KMS-11 (cell line): ENCODE results near the gene PCP4.
A peak's percentile ranks its signal among the peaks of the same experiment; 100 is the strongest.

ENCODE experiments used
- H2AFZ ChIP-seq: fragments of 200-600 bp; sonication (generic); 2 replicates; pipeline ENCODE4 v1.6.1; 2016; ENCODE audit warnings: antibody characterized with exemption, mixed run types, low read depth
- H3K27ac ChIP-seq: fragments of 200-600 bp; sonication (generic); 2 replicates; pipeline ENCODE4 v1.6.1; 2016; ENCODE audit warnings: mild to moderate bottlenecking, mixed run types
- H3K27me3 ChIP-seq: fragments of 200-600 bp; sonication (generic); 2 replicates; pipeline ENCODE4 v1.6.1; 2017; ENCODE audit warnings: mild to moderate bottlenecking, low read depth, mixed run types, moderate library complexity; ENCODE audit not compliant: insufficient read depth
- H3K36me3 ChIP-seq: fragments of 200-600 bp; sonication (generic); 2 replicates; pipeline ENCODE4 v1.6.1; 2017; ENCODE audit warnings: mild to moderate bottlenecking, mixed run types; ENCODE audit not compliant: insufficient read depth
- H3K4me1 ChIP-seq: fragments of 200-600 bp; sonication (generic); 2 replicates; pipeline ENCODE4 v1.6.1; 2016; ENCODE audit warnings: mild to moderate bottlenecking, low read depth, mixed run types; ENCODE audit not compliant: poor library complexity, severe bottlenecking
- H3K4me2 ChIP-seq: fragments of 200-600 bp; sonication (generic); 2 replicates; pipeline ENCODE4 v1.7.0; 2016; ENCODE audit warnings: mild to moderate bottlenecking, mixed run types
- H3K4me3 ChIP-seq: fragments of 200-600 bp; sonication (generic); IDR thresholded peaks from 2 replicates; pipeline ENCODE4 v1.6.1; 2017; ENCODE audit warnings: low read depth, low read length, mixed read lengths; ENCODE audit not compliant: insufficient read depth
- H3K79me2 ChIP-seq: fragments of 200-600 bp; sonication (generic); 2 replicates; pipeline ENCODE4 v1.6.1; 2016; ENCODE audit warnings: low read depth, mixed run types; ENCODE audit not compliant: insufficient read depth
- H3K9ac ChIP-seq: fragments of 200-600 bp; sonication (generic); 2 replicates; pipeline ENCODE4 v1.6.1; 2016; ENCODE audit warnings: mild to moderate bottlenecking, mixed run types
- H4K20me1 ChIP-seq: fragments of 200-600 bp; sonication (generic); 2 replicates; pipeline ENCODE4 v1.6.1; 2016; ENCODE audit warnings: mild to moderate bottlenecking, mixed run types; ENCODE audit not compliant: insufficient read depth
- CTCF ChIP-seq: fragments of 200-600 bp; sonication (generic); conservative IDR thresholded peaks from 2 replicates; pipeline ENCODE4 v1.6.1; 2017; ENCODE audit warnings: low read depth, mild to moderate bottlenecking, antibody characterized with exemption, low read length, moderate library complexity, mixed read lengths

PCP4 gene

DNA sequence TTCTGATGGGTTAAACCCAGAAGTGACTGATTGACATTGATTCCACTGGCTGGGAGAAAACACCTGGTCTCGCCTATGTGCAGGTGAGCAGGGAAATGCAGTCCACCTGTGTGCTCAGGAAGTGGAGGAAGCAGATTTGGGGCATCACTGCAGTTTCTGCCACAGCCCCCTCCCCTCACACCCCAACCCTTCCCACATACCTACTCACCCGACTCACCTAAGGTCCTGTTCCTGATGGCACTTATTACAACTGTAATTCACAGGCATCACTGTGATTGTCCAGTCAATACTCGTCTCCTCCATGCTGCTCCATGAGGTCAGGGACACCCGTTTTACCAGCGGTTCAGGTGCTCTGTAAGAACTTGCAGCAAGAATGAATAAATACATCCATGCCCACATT lies 68.5 kb downstream of the PCP4 start:
- no peaks in the 10 kb centered on the region for H3K27me3 ChIP-seq
- no peak for TF ChIP-seq CTCF
- peak overlapping the region; percentile 79 for H3K4me2 ChIP-seq
- no peaks in the 10 kb centered on the region for H4K20me1 ChIP-seq
- H3K36me3 ChIP-seq: no peaks in the 10 kb centered on the region
- H3K4me1 ChIP-seq: peaks cover 59% of the 10 kb centered on the region
- H3K4me3 ChIP-seq: no peak overlapping the region
- no peaks in the 10 kb centered on the region for H3K79me2 ChIP-seq
- H3K9ac ChIP-seq: no peak overlapping the region; the same call in 1 of the 2 replicates
- H3K27ac ChIP-seq: peak overlapping the region; percentile 27; the same call in 1 of the 2 replicates
- no peak overlapping the region for H2AFZ ChIP-seq

GRCh38 chr21:39938086-39938625 lies 70.9 kb downstream of the PCP4 start:
- Histone ChIP-seq H3K4me2 (peak overlapping the region; percentile 58; the same call in 1 of the 2 replicates), H3K27ac (peak overlapping the region; percentile 11; the same call in 1 of the 2 replicates), H3K9ac (no peak overlapping the region), H3K36me3 (no peaks in the 10 kb centered on the region), H3K4me3 (no peak overlapping the region), H4K20me1 (no peaks in the 10 kb centered on the region), H3K4me1 (peaks cover 59% of the 10 kb centered on the region), H3K27me3 (no peaks in the 10 kb centered on the region), H3K79me2 (no peaks in the 10 kb centered on the region), H2AFZ (peak overlapping the region; percentile 35; the same call in 1 of the 2 replicates)
- TF ChIP-seq CTCF: no peak

- Histone ChIP-seq H3K79me2 (no peaks in the 10 kb centered on the region), H3K27me3 (no peaks in the 10 kb centered on the region), H2AFZ (no peak overlapping the region), H3K4me2 (no peak overlapping the region), H3K4me1 (peaks cover 3% of the 10 kb centered on the region), H3K9ac (no peak overlapping the region), H3K4me3 (no peak overlapping the region), H3K27ac (no peak overlapping the region), H4K20me1 (no peaks in the 10 kb centered on the region), H3K36me3 (no peaks in the 10 kb centered on the region)
- no peak for TF ChIP-seq CTCF
Observed at GRCh38 chr21:39946199-39946598, 79.0 kb downstream of the PCP4 start.

GRCh38 chr21:39947031-39947430 lies 79.8 kb downstream of the PCP4 start:
- no peak overlapping the region for H2AFZ ChIP-seq
- H3K9ac ChIP-seq: no peak overlapping the region
- H3K36me3 ChIP-seq: no peaks in the 10 kb centered on the region
- no peak overlapping the region for H3K4me3 ChIP-seq
- TF ChIP-seq CTCF: no peak
- H3K4me2 ChIP-seq: no peak overlapping the region
- no peaks in the 10 kb centered on the region for H3K79me2 ChIP-seq
- H3K27ac ChIP-seq: no peak overlapping the region
- no peaks in the 10 kb centered on the region for H3K27me3 ChIP-seq
- H3K4me1 ChIP-seq: peaks cover 3% of the 10 kb centered on the region
- H4K20me1 ChIP-seq: no peaks in the 10 kb centered on the region
